ENCODE data around the gene OXA1L.
"Not testable (repeated sequence)": the region's sequence is repeated elsewhere in the genome, so short reads cannot be mapped to it uniquely, and the experiment has no call there.

The OXA1L gene

DNA sequence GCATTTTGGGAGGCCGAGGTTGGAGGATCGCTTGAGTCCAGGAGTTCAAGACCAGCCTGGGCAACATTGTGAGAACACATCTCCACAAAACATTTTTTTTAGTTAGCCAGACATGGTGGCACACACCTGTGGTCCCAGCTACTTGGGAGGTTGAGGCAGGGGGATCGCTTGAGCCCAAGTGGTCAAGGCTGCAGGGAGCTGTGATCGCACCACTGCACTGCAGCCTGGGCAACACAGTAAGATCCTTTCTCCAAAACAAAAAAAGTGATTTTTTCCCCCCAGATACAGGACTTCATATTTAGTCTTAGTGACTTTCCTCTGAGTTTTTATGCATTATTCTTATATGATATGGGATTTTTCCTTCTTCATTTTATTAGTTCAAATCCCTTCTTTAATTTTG lies 20.2 kb downstream of the OXA1L start:
- no peaks in the 10 kb centered on the region for H3K27me3 ChIP-seq (ENCODE audit: insufficient read depth, poor library complexity, severe bottlenecking)
- no peak overlapping the region for H3K4me3 ChIP-seq (replicated peaks; ENCODE audit: insufficient read depth, low read length)
- no peak for TF ChIP-seq POLR2AphosphoS5 (IDR thresholded peaks at IDR 0.05; ENCODE audit: low read depth)
- TF ChIP-seq GABPA (IDR thresholded peaks at IDR 0.05; ENCODE audit: low read depth) = no peak
- TF ChIP-seq, protein P1, sequence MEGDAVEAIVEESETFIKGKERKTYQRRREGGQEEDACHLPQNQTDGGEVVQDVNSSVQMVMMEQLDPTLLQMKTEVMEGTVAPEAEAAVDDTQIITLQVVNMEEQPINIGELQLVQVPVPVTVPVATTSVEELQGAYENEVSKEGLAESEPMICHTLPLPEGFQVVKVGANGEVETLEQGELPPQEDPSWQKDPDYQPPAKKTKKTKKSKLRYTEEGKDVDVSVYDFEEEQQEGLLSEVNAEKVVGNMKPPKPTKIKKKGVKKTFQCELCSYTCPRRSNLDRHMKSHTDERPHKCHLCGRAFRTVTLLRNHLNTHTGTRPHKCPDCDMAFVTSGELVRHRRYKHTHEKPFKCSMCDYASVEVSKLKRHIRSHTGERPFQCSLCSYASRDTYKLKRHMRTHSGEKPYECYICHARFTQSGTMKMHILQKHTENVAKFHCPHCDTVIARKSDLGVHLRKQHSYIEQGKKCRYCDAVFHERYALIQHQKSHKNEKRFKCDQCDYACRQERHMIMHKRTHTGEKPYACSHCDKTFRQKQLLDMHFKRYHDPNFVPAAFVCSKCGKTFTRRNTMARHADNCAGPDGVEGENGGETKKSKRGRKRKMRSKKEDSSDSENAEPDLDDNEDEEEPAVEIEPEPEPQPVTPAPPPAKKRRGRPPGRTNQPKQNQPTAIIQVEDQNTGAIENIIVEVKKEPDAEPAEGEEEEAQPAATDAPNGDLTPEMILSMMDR (IDR thresholded peaks at IDR 0.05; ENCODE audit: insufficient read depth, low read length) = no peak
- no peak for TF ChIP-seq SPI1 (IDR thresholded peaks at IDR 0.05; ENCODE audit: borderline replicate concordance, low read depth)
- TF ChIP-seq, protein P2, sequence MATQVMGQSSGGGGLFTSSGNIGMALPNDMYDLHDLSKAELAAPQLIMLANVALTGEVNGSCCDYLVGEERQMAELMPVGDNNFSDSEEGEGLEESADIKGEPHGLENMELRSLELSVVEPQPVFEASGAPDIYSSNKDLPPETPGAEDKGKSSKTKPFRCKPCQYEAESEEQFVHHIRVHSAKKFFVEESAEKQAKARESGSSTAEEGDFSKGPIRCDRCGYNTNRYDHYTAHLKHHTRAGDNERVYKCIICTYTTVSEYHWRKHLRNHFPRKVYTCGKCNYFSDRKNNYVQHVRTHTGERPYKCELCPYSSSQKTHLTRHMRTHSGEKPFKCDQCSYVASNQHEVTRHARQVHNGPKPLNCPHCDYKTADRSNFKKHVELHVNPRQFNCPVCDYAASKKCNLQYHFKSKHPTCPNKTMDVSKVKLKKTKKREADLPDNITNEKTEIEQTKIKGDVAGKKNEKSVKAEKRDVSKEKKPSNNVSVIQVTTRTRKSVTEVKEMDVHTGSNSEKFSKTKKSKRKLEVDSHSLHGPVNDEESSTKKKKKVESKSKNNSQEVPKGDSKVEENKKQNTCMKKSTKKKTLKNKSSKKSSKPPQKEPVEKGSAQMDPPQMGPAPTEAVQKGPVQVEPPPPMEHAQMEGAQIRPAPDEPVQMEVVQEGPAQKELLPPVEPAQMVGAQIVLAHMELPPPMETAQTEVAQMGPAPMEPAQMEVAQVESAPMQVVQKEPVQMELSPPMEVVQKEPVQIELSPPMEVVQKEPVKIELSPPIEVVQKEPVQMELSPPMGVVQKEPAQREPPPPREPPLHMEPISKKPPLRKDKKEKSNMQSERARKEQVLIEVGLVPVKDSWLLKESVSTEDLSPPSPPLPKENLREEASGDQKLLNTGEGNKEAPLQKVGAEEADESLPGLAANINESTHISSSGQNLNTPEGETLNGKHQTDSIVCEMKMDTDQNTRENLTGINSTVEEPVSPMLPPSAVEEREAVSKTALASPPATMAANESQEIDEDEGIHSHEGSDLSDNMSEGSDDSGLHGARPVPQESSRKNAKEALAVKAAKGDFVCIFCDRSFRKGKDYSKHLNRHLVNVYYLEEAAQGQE (IDR thresholded peaks at IDR 0.05; ENCODE audit: insufficient replicate concordance, low read depth) = no peak
- DNase-seq (ENCODE audit: low read depth in 1 of 2, low spot score in 1 of 2) = no peak
- H3K27ac ChIP-seq (replicated peaks) = no peak overlapping the region

DNA sequence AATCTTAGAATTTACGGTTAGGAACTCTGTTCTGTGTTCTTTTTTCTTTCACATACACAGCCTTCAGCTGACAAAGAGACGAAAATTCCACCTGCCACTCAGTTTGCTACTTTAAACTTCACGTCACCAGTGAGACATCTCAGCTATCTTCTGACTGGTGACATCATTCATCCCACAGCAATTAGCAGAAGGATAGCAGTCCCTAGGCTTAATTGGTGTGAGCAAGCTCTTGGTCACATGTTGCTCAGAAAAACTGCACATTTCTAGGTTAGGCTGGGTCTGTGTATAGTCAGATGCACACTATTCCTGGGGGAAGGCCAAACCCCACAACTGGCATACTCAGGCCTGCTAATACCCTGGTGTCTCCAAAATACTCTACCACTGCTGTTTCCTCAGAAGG lies 24.8 kb downstream of the OXA1L start:
- no peak for DNase-seq (ENCODE audit: low read depth in 1 of 2, low spot score in 1 of 2)
- TF ChIP-seq, protein P1 (IDR thresholded peaks at IDR 0.05; ENCODE audit: insufficient read depth, low read length) = no peak
- TF ChIP-seq POLR2AphosphoS5 (IDR thresholded peaks at IDR 0.05; ENCODE audit: low read depth) (no peak), SPI1 (IDR thresholded peaks at IDR 0.05; ENCODE audit: borderline replicate concordance, low read depth) (no peak), GABPA (IDR thresholded peaks at IDR 0.05; ENCODE audit: low read depth) (no peak)
- TF ChIP-seq, protein P2 (IDR thresholded peaks at IDR 0.05; ENCODE audit: insufficient replicate concordance, low read depth) = no peak
- Histone ChIP-seq H3K4me3 (replicated peaks; ENCODE audit: insufficient read depth, low read length) (no peak overlapping the region), H3K27me3 (ENCODE audit: insufficient read depth, poor library complexity, severe bottlenecking) (no peaks in the 10 kb centered on the region), H3K27ac (replicated peaks) (no peak overlapping the region; the same call in 1 of the 2 replicates)

DNA sequence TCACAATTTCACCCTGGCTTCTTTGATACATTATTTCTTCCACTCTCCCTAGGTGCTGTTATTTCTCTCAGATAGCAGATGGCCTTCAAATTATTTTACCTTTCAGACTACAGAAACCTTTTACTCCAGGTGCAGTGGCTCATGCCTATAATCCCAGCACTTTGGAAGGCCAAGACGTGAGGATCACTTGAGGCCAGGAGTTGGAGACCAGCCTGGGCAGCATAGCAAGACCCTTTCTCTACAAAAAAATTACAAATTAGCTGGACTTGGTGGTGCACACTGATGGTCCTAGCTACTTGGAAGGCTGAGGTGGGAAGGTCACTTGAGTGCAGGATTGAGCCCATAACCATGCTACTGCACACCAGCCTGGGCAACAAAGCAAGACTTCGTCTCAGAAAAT lies 25.7 kb downstream of the OXA1L start:
- TF ChIP-seq POLR2AphosphoS5 (IDR thresholded peaks at IDR 0.05; ENCODE audit: low read depth) (no peak), GABPA (IDR thresholded peaks at IDR 0.05; ENCODE audit: low read depth) (no peak), SPI1 (IDR thresholded peaks at IDR 0.05; ENCODE audit: borderline replicate concordance, low read depth) (no peak)
- TF ChIP-seq, protein P2 (IDR thresholded peaks at IDR 0.05; ENCODE audit: insufficient replicate concordance, low read depth) = no peak
- TF ChIP-seq, protein P1 (IDR thresholded peaks at IDR 0.05; ENCODE audit: insufficient read depth, low read length) = no peak
- no peak for DNase-seq (ENCODE audit: low read depth in 1 of 2, low spot score in 1 of 2)
- Histone ChIP-seq H3K4me3 (replicated peaks; ENCODE audit: insufficient read depth, low read length) (no peak overlapping the region), H3K27ac (replicated peaks) (no peak overlapping the region), H3K27me3 (ENCODE audit: insufficient read depth, poor library complexity, severe bottlenecking) (no peaks in the 10 kb centered on the region)

DNA sequence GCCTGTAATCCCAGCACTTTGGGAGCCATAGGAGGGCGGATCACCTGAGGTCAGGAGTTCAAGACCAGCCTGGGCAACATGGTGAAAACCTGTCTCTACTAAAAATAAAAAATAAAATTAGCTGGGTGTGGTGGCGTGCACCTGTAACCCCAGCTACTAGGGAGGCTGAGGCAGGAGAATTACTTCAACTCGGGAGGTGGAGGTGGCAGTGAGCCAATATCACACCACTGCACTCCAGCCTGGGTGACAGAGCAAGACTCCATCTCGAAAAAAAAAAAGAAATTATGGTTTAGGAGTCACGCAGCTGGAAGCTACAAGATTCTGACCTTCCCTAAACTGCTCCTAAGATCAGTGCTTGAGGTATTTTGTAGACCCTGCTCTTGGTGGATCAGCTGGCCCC lies 27.1 kb downstream of the OXA1L start:
- H3K4me3 ChIP-seq (replicated peaks; ENCODE audit: insufficient read depth, low read length); H3K27ac ChIP-seq (replicated peaks); DNase-seq (ENCODE audit: low read depth in 1 of 2, low spot score in 1 of 2); H3K27me3 ChIP-seq (ENCODE audit: insufficient read depth, poor library complexity, severe bottlenecking): not testable (repeated sequence)
